ENCODE measurements around the gene GSG1L.
A peak's percentile ranks its signal among the peaks of the same experiment; 100 is the strongest.

The GSG1L gene

DNA sequence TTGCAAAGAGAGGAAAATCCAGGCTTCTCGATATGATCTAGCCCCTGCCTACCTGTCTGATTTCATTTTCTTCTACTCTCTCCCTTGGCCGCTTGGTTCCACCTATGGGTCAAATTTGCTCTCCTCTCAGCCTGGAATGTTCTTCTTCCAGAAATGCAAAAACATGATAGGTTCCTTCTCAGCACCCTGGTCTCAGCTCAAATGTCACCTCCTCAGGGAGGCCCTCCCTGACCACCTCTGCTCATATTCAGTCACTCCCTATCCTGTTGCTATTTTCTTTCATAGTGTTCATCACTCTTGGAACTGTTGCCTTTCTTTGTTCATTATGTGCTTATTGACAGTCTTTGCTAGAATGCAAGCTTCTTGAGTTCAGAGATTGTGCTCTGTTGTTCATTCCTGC, 305.0 kb downstream of the GSG1L start:
- DNase-seq (ENCODE audit: low read depth in 1 of 2, low spot score in 1 of 2): no peak
- no peaks in the 10 kb centered on the region for H3K27me3 ChIP-seq (ENCODE audit: insufficient read depth, poor library complexity, severe bottlenecking)
- TF ChIP-seq REST (IDR thresholded peaks at IDR 0.05; ENCODE audit: insufficient replicate concordance, low read depth): no peak
- TF ChIP-seq GABPA (IDR thresholded peaks at IDR 0.05; ENCODE audit: low read depth): no peak
- TF ChIP-seq, protein P1, sequence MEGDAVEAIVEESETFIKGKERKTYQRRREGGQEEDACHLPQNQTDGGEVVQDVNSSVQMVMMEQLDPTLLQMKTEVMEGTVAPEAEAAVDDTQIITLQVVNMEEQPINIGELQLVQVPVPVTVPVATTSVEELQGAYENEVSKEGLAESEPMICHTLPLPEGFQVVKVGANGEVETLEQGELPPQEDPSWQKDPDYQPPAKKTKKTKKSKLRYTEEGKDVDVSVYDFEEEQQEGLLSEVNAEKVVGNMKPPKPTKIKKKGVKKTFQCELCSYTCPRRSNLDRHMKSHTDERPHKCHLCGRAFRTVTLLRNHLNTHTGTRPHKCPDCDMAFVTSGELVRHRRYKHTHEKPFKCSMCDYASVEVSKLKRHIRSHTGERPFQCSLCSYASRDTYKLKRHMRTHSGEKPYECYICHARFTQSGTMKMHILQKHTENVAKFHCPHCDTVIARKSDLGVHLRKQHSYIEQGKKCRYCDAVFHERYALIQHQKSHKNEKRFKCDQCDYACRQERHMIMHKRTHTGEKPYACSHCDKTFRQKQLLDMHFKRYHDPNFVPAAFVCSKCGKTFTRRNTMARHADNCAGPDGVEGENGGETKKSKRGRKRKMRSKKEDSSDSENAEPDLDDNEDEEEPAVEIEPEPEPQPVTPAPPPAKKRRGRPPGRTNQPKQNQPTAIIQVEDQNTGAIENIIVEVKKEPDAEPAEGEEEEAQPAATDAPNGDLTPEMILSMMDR (IDR thresholded peaks at IDR 0.05; ENCODE audit: insufficient read depth, low read length): no peak
- TF ChIP-seq SPI1 (IDR thresholded peaks at IDR 0.05; ENCODE audit: borderline replicate concordance, low read depth): no peak
- no peak for TF ChIP-seq POLR2AphosphoS5 (IDR thresholded peaks at IDR 0.05; ENCODE audit: low read depth)
- H3K4me3 ChIP-seq (replicated peaks; ENCODE audit: insufficient read depth, low read length): no peak overlapping the region
- H3K27ac ChIP-seq (replicated peaks): no peak overlapping the region

DNA sequence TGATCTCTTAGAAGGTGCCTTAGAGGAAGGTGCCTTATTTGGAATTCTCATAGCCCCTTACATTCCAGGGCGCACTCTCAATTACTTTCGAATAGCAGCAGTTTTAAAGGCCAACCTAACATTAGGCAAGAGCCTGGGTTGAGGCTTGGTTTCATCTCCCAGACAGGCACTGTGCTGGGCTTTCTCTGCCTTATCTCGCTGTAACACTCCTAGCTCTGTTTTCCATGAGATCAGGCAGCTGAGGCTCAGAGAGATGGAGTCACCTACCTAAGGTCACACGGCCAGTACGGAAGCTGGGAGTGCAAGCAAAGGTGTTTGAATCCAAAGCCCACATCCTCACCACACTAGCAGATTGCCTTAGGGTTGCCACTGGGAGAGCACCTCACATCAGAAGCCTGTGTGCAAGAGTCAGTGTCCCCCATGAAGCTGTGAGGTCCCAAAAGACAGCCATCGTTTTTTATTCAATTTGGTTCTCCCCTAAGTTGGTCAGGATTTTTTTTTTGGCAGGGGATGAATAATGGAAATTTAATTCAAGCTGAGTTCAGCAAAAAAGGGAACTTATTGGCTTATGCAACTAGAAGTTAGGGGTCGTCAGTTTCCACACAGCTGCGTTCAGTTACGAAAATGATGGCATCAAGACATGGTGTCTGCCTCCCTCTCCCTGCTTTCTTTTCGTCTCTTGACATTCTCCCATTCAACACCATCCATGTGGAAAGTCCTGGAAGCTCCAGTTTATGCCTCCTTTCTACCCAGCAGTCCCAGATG, 307.1 kb downstream of the GSG1L start:
- DNase-seq (ENCODE audit: low read depth in 1 of 2, low spot score in 1 of 2): peak in 1 of 2 experiments; percentile 63
- Histone ChIP-seq H3K4me3 (replicated peaks; ENCODE audit: insufficient read depth, low read length) (no peak overlapping the region), H3K27me3 (ENCODE audit: insufficient read depth, poor library complexity, severe bottlenecking) (no peaks in the 10 kb centered on the region), H3K27ac (replicated peaks) (0 out of 2 replicates have a peak overlapping the region, but pooled peaks have one; percentile 24)
- TF ChIP-seq REST (IDR thresholded peaks at IDR 0.05; ENCODE audit: insufficient replicate concordance, low read depth) (no peak), POLR2AphosphoS5 (IDR thresholded peaks at IDR 0.05; ENCODE audit: low read depth) (no peak), SPI1 (IDR thresholded peaks at IDR 0.05; ENCODE audit: borderline replicate concordance, low read depth) (no peak), GABPA (IDR thresholded peaks at IDR 0.05; ENCODE audit: low read depth) (no peak)
- TF ChIP-seq, protein P1 (IDR thresholded peaks at IDR 0.05; ENCODE audit: insufficient read depth, low read length): no peak

- no peaks in the 10 kb centered on the region for H3K27me3 ChIP-seq (ENCODE audit: insufficient read depth, poor library complexity, severe bottlenecking)
- TF ChIP-seq SPI1 (IDR thresholded peaks at IDR 0.05; ENCODE audit: borderline replicate concordance, low read depth): no peak
- TF ChIP-seq, protein P1 (IDR thresholded peaks at IDR 0.05; ENCODE audit: insufficient read depth, low read length): no peak
- no peak for TF ChIP-seq POLR2AphosphoS5 (IDR thresholded peaks at IDR 0.05; ENCODE audit: low read depth)
- TF ChIP-seq GABPA (IDR thresholded peaks at IDR 0.05; ENCODE audit: low read depth): no peak
- TF ChIP-seq REST (IDR thresholded peaks at IDR 0.05; ENCODE audit: insufficient replicate concordance, low read depth): no peak
- no peak overlapping the region for H3K27ac ChIP-seq (replicated peaks)
- DNase-seq (ENCODE audit: low read depth in 1 of 2, low spot score in 1 of 2): no peak
- H3K4me3 ChIP-seq (replicated peaks; ENCODE audit: insufficient read depth, low read length): no peak overlapping the region
These were observed 308.5 kb downstream of the GSG1L start for GRCh38 chr16:27754788-27755690.

All from HL-60 (cell line).